H1 (cell line): ENCODE data around the gene TPST2. TPM values are rescaled to one million over a fixed set of nuclear protein-coding genes. Genes with fewer than 3 reads are reported as not detected.

Experiments
- CTCF ChIA-PET: fragments of 300-600 bp; sonication (Branson Sonifier 250); formaldehyde crosslinking; loops from one replicate; lab custom pipeline; 2021; ENCODE audit not compliant: partially characterized antibody; lab: Charles Lee
- POLR2A ChIA-PET: fragments of 300-600 bp; sonication (Branson Sonifier 250); formaldehyde crosslinking; loops from one replicate; lab custom pipeline; 2021; ENCODE audit warnings: inconsistent platforms; ENCODE audit not compliant: partially characterized antibody; lab: Charles Lee
- DNase-seq, 2 experiments: peaks; one replicate each; pipeline versions ENCODE4 v3.0.0 to v3.0.0-alpha.2; 2010 to 2022; ENCODE audit warnings: low spot score in 2 of 2, low read depth in 1 of 2, mixed read lengths in 1 of 2
- FAIRE-seq: peaks from 2 replicates; lab custom pipeline; 2011; peaks lifted over from hg19 to GRCh38; lab: Jason Lieb, UNC
- H2AFZ ChIP-seq: 2 replicates; pipeline ENCODE4 v1.8.1; 2012; ENCODE audit warnings: low read length, inconsistent platforms
- H2AK5ac ChIP-seq: 2 replicates; pipeline ENCODE4 v1.6.1; 2013; ENCODE audit warnings: low read depth, low read length
- H2BK120ac ChIP-seq: replicated peaks from 2 replicates; pipeline ENCODE3; 2013; ENCODE audit warnings: low read depth, low read length, inconsistent platforms
- H2BK12ac ChIP-seq: 2 replicates; pipeline ENCODE4 v1.6.1; 2013; ENCODE audit warnings: low read depth, low read length
- H2BK15ac ChIP-seq: 2 replicates; pipeline ENCODE4 v1.6.1; 2013; ENCODE audit warnings: low read length
- H2BK20ac ChIP-seq: 2 replicates; pipeline ENCODE4 v1.6.1; 2013; ENCODE audit warnings: low read length
- H2BK5ac ChIP-seq: 2 replicates; pipeline ENCODE4 v1.6.1; 2013; ENCODE audit warnings: low read depth, low read length
- H3K14ac ChIP-seq: 2 replicates; pipeline ENCODE4 v1.6.1; 2013; ENCODE audit warnings: inconsistent platforms; ENCODE audit not compliant: insufficient read length
- H3K18ac ChIP-seq: 2 replicates; pipeline ENCODE4 v1.6.1; 2013; ENCODE audit warnings: low read length; ENCODE audit errors: extremely low read depth
- H3K23ac ChIP-seq: 2 replicates; pipeline ENCODE4 v1.6.1; 2013; ENCODE audit warnings: inconsistent platforms; ENCODE audit not compliant: insufficient read length
- H3K23me2 ChIP-seq: 2 replicates; pipeline ENCODE4 v1.6.1; 2013; ENCODE audit warnings: low read depth, low read length
- H3K27ac ChIP-seq: 2 replicates; pipeline ENCODE4 v1.6.1; 2011; ENCODE audit warnings: low read depth, low read length, inconsistent platforms
- H3K27me3 ChIP-seq, 4 experiments: replicated peaks in 1 of 4; 1 replicate in 1 of 4; 2 replicates in 3 of 4; pipeline versions ENCODE4 v1.6.1 to v1.8.1; 2011 to 2013; ENCODE audit warnings: low read length in 3 of 4, mild to moderate bottlenecking in 3 of 4, inconsistent platforms in 2 of 4, mixed read lengths in 2 of 4, moderate library complexity in 1 of 4; ENCODE audit not compliant: control insufficient read depth in 3 of 4, insufficient read depth in 3 of 4; ENCODE audit errors: extremely low read depth in 1 of 4
- H3K36me3 ChIP-seq, 4 experiments: 2 replicates each; pipeline versions ENCODE4 v1.6.1 to v1.8.1; 2011 to 2013; ENCODE audit warnings: mild to moderate bottlenecking in 4 of 4, low read length in 3 of 4, moderate library complexity in 2 of 4, control low read depth in 1 of 4, inconsistent platforms in 1 of 4; ENCODE audit not compliant: insufficient read depth in 4 of 4, control insufficient read depth in 2 of 4
- H3K4ac ChIP-seq: replicated peaks from 2 replicates; pipeline ENCODE3; 2013; ENCODE audit warnings: low read length, low read depth, mixed read lengths, inconsistent platforms; ENCODE audit not compliant: insufficient read length
- H3K4me1 ChIP-seq, 4 experiments: replicated peaks in 1 of 4; 1 replicate in 1 of 4; 2 replicates in 3 of 4; pipeline versions ENCODE4 v1.6.1 to v1.8.1; 2011 to 2013; ENCODE audit warnings: low read length in 3 of 4, inconsistent platforms in 2 of 4, mixed read lengths in 1 of 4; ENCODE audit not compliant: insufficient read depth in 4 of 4, control insufficient read depth in 3 of 4
- H3K4me2 ChIP-seq, 2 experiments: 2 replicates each; pipeline versions ENCODE4 v1.6.1 to v1.8.1; 2011 to 2013; ENCODE audit warnings: low read depth in 2 of 2, low read length in 2 of 2, control low read depth in 1 of 2, inconsistent platforms in 1 of 2, mild to moderate bottlenecking in 1 of 2; ENCODE audit not compliant: insufficient read depth in 1 of 2
- H3K4me3 ChIP-seq, 4 experiments: fragments of 200-600, 300-600 bp in 1 of 4; sonication (generic), shearing (Covaris generic), sonication (Bioruptor Twin) in 1 of 4; 2 replicates each; pipeline versions ENCODE4 v1.5.1 to v1.8.1; 2011 to 2016; ENCODE audit warnings: low read length in 4 of 4, low read depth in 3 of 4, control low read depth in 2 of 4, inconsistent platforms in 2 of 4, mild to moderate bottlenecking in 2 of 4, mixed read lengths in 1 of 4, moderate library complexity in 1 of 4; ENCODE audit not compliant: insufficient read depth in 2 of 4; ENCODE audit errors: extremely low read depth in 1 of 4
- H3K56ac ChIP-seq: replicated peaks from 2 replicates; pipeline ENCODE3; 2013; ENCODE audit warnings: low read depth, mild to moderate bottlenecking, mixed read lengths, low read length, inconsistent platforms; ENCODE audit not compliant: insufficient read length
- H3K79me1 ChIP-seq: 2 replicates; pipeline ENCODE4 v1.6.1; 2013; ENCODE audit warnings: low read depth, low read length, control low read depth
- H3K79me2 ChIP-seq, 2 experiments: 2 replicates each; pipeline versions ENCODE4 v1.6.1 to v1.8.1; 2012 to 2013; ENCODE audit warnings: low read length in 2 of 2, mild to moderate bottlenecking in 2 of 2, inconsistent platforms in 1 of 2; ENCODE audit not compliant: insufficient read depth in 2 of 2, control insufficient read depth in 1 of 2
- H3K9ac ChIP-seq, 4 experiments: replicated peaks in 1 of 4; 1 replicate in 1 of 4; 2 replicates in 3 of 4; pipeline versions ENCODE4 v1.6.1 to v1.8.1; 2011 to 2013; ENCODE audit warnings: low read depth in 3 of 4, low read length in 3 of 4, control low read depth in 2 of 4, mild to moderate bottlenecking in 2 of 4, moderate library complexity in 2 of 4, inconsistent platforms in 1 of 4; ENCODE audit errors: extremely low read depth in 1 of 4
- H3K9me3 ChIP-seq, 2 experiments: 2 replicates each; pipeline versions ENCODE4 v1.6.1 to v1.8.1; 2012 to 2013; ENCODE audit warnings: mild to moderate bottlenecking in 2 of 2, moderate library complexity in 2 of 2, control low read depth in 1 of 2, inconsistent platforms in 1 of 2, low read depth in 1 of 2, low read length in 1 of 2, mixed read lengths in 1 of 2; ENCODE audit not compliant: insufficient read depth in 2 of 2
- H4K20me1 ChIP-seq, 2 experiments: replicated peaks in 1 of 2; 2 replicates each; pipeline versions ENCODE3 to v1.8.1; 2011 to 2013; ENCODE audit warnings: inconsistent platforms in 2 of 2, low read length in 2 of 2, mild to moderate bottlenecking in 1 of 2; ENCODE audit not compliant: insufficient read depth in 2 of 2, control insufficient read depth in 1 of 2
- H4K5ac ChIP-seq: 2 replicates; pipeline ENCODE4 v1.6.1; 2013; ENCODE audit warnings: low read length, low read depth, mixed read lengths, inconsistent platforms; ENCODE audit not compliant: insufficient read length
- H4K8ac ChIP-seq: 2 replicates; pipeline ENCODE4 v1.8.0; 2013; ENCODE audit warnings: mild to moderate bottlenecking, moderate library complexity, low read length, inconsistent platforms; ENCODE audit not compliant: insufficient read depth; ENCODE audit errors: extremely low read depth
- H4K91ac ChIP-seq: replicated peaks from 2 replicates; pipeline ENCODE3; 2013; ENCODE audit warnings: low read length, mixed read lengths, inconsistent platforms; ENCODE audit not compliant: insufficient read length
- BRCA1 ChIP-seq: IDR thresholded peaks from 2 replicates; pipeline ENCODE4 v1.6.1; 2012; ENCODE audit warnings: low read depth, low read length, improper control_type of control experiment
- CEBPB ChIP-seq: IDR thresholded peaks from 2 replicates; pipeline ENCODE4 v1.6.1; 2012; ENCODE audit warnings: low read depth, low read length
- CREB1 ChIP-seq: IDR thresholded peaks from 2 replicates; pipeline ENCODE4 v1.6.1; 2012; ENCODE audit warnings: inconsistent platforms
- JUND ChIP-seq: IDR thresholded peaks from 2 replicates; pipeline ENCODE4 v1.6.1; 2011; ENCODE audit warnings: mild to moderate bottlenecking, improper control_type of control experiment, low read length
- KDM1A ChIP-seq: fragments of 200-600, 300-600 bp; sonication (generic); IDR thresholded peaks from 2 replicates; pipeline ENCODE4 v1.7.1; 2016; ENCODE audit warnings: mild to moderate bottlenecking, low read length, borderline replicate concordance
- SAP30 ChIP-seq: fragments of 300-600 bp; sonication (generic); IDR thresholded peaks from 2 replicates; pipeline ENCODE4 v1.7.1; 2012; ENCODE audit warnings: low read length, moderate library complexity, mild to moderate bottlenecking, inconsistent platforms; ENCODE audit not compliant: insufficient read depth, insufficient replicate concordance
- SUZ12 ChIP-seq: fragments of 200-600 bp; sonication (generic); IDR thresholded peaks from 2 replicates; pipeline ENCODE4 v1.6.1; 2012; ENCODE audit warnings: mild to moderate bottlenecking, inconsistent platforms, low read length, moderate library complexity, mixed read lengths
- YY1 ChIP-seq: IDR thresholded peaks from 2 replicates; pipeline ENCODE4 v1.6.1; 2011; ENCODE audit warnings: low read depth, mild to moderate bottlenecking, low read length
- ZNF274 ChIP-seq: IDR thresholded peaks from 2 replicates; pipeline ENCODE4 v1.7.0; 2012; ENCODE audit warnings: low read length, borderline replicate concordance; ENCODE audit errors: extremely low read depth
- WGBS, 2 experiments: shearing (Covaris generic) in 1 of 2; methylation state at CpG; one replicate each; pipeline versions ENCODE4 v1.1.6 to v1.1.7; 2013 to 2015; ENCODE audit warnings: low lambda C conversion rate in 2 of 2, mixed read lengths in 2 of 2, inconsistent platforms in 1 of 2, low coverage in 1 of 2, missing lambda C conversion rate in 1 of 2; ENCODE audit not compliant: insufficient replicate concordance in 2 of 2, insufficient coverage in 1 of 2, insufficient read length in 1 of 2; ENCODE audit errors: extremely low coverage in 1 of 2, missing lambda C conversion rate in 1 of 2; 5-methylcytosine and 5-hydroxymethylcytosine counted together
- polyA plus RNA-seq, 7 experiments: library from polyadenylated mRNA; depleted of rRNA in 3 of 7; stranded (reverse) in 5 of 7; unstranded in 2 of 7; fragments of >200 nt in 5 of 7; fragments of 200-250 nt in 2 of 7; gene quantifications; 1 replicate in 5 of 7; 2 replicates in 1 of 7; 4 replicates in 1 of 7; pipeline versions ENCODE4 v1.2.1 to v1.2.3, GENCODE V29; 2011 to 2013; ENCODE audit warnings: missing spikeins in 2 of 7, mixed read lengths in 2 of 7
- total RNA-seq: library from RNA; stranded (reverse); fragmentation: NEBNext Ultra II Directional; extraction: Animal tissue kit (Norgen Biotek cat#: 25700); gene quantifications from 2 replicates; pipeline ENCODE4 v1.2.1, GENCODE V29; 2021
- TF ChIP-seq, protein P1 (sequence below): IDR thresholded peaks from 2 replicates; pipeline ENCODE4 v1.6.1; 2012; ENCODE audit warnings: inconsistent platforms
- TF ChIP-seq, protein P2 (sequence below): IDR thresholded peaks from 2 replicates; pipeline ENCODE4 v1.6.1; 2011; ENCODE audit warnings: low read length, improper control_type of control experiment
- TF ChIP-seq, protein P3 (sequence below): IDR thresholded peaks from 2 replicates; pipeline ENCODE4 v1.6.1; 2011; ENCODE audit warnings: low read depth, mild to moderate bottlenecking, low read length; ENCODE audit not compliant: insufficient read depth

The TPST2 gene
- total and polyA plus RNA-seq, 2 of the 8 experiments (the other 6 are each of a cell fraction or from before 2014, with no cell fraction given), result 58.8 to 143 TPM

DNA sequence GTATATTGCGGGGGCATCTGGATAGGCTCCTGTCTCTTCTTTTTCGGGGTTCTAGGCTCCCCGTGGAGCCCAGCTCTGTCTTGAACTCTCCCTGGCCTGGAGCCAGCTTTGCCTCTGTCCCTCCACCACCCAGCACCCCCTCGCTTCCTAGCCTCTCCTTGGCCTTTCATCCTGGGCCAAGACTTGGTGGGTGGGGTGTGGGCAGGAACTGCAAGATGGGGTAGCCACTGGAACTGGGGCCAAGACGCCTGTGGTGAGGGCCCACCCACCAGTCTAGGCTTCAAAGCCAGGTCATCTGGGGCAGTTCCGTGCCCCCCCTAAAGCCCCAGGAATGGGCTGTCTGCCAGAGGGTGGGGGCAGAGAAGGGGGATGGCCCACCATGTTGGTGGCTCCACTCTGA lies 29.6 kb upstream of the TPST2 start:
- no peak overlapping the region for H3K4me3 ChIP-seq
- no peak overlapping the region for H3K23ac ChIP-seq
- H4K20me1 ChIP-seq, result no peaks in the 10 kb centered on the region
- H2BK15ac ChIP-seq, result no peak overlapping the region; the same call in 1 of the 2 replicates
- H3K79me1 ChIP-seq, result no peaks in the 10 kb centered on the region
- no peak overlapping the region for H3K9ac ChIP-seq
- H3K4me2 ChIP-seq, result no peak overlapping the region
- FAIRE-seq (no peak), DNase-seq (no peak)
- H3K9me3 ChIP-seq, result no peaks in the 10 kb centered on the region
- H2AFZ ChIP-seq, result no peak overlapping the region
- H3K4me1 ChIP-seq, result peaks cover 14 to 29% (median 23%) of the 10 kb centered on the region in 4 experiments
- peaks cover 0 to 11% (median 8%) of the 10 kb centered on the region in 4 experiments; a peak in 3 of 7 replicates for H3K27me3 ChIP-seq
- CTCF ChIA-PET, result interaction anchor here (0.6 kb wide), 1 partner anchor 82 kb away, joined by 8 read pairs; no protein-coding TSS in a partner anchor
- WGBS, 2 experiments, result 86% methylated on average over 6 of the region's 6 CpGs; no CpG with 5 or more reads in 1 of the 2 experiments
- H4K5ac ChIP-seq, result no peak overlapping the region
- no peaks in the 10 kb centered on the region for H3K36me3 ChIP-seq
- H2BK12ac ChIP-seq, result no peak overlapping the region
- no peak overlapping the region for H2BK20ac ChIP-seq
- peak overlapping the region; percentile 11; the same call in 1 of the 2 replicates for H2AK5ac ChIP-seq
- H3K4ac ChIP-seq, result no peak overlapping the region
- H3K14ac ChIP-seq, result no peak overlapping the region
- H2BK5ac ChIP-seq, result no peak overlapping the region; the same call in 1 of the 2 replicates
- H3K27ac ChIP-seq, result no peak overlapping the region
- no peak overlapping the region for H3K56ac ChIP-seq
- no peaks in the 10 kb centered on the region for H3K23me2 ChIP-seq
- no peak overlapping the region for H4K8ac ChIP-seq
- H3K79me2 ChIP-seq, result no peaks in the 10 kb centered on the region
- no peak overlapping the region for H2BK120ac ChIP-seq
- no peak overlapping the region; the same call in 1 of the 2 replicates for H3K18ac ChIP-seq
- H4K91ac ChIP-seq, result no peak overlapping the region
- POLR2A ChIA-PET, result interaction anchor here (0.6 kb wide), 1 partner anchor 23 kb away, joined by 3 read pairs; no protein-coding TSS in a partner anchor
- TF ChIP-seq ZNF274 (no peak), CREB1 (no peak), YY1 (no peak), SAP30 (no peak), SUZ12 (no peak), BRCA1 (no peak), CEBPB (no peak), JUND (no peak), KDM1A (no peak)
- TF ChIP-seq, protein P1, sequence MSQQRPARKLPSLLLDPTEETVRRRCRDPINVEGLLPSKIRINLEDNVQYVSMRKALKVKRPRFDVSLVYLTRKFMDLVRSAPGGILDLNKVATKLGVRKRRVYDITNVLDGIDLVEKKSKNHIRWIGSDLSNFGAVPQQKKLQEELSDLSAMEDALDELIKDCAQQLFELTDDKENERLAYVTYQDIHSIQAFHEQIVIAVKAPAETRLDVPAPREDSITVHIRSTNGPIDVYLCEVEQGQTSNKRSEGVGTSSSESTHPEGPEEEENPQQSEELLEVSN, result no peak
- TF ChIP-seq, protein P2, sequence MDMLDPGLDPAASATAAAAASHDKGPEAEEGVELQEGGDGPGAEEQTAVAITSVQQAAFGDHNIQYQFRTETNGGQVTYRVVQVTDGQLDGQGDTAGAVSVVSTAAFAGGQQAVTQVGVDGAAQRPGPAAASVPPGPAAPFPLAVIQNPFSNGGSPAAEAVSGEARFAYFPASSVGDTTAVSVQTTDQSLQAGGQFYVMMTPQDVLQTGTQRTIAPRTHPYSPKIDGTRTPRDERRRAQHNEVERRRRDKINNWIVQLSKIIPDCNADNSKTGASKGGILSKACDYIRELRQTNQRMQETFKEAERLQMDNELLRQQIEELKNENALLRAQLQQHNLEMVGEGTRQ, result no peak
- TF ChIP-seq, protein P3, sequence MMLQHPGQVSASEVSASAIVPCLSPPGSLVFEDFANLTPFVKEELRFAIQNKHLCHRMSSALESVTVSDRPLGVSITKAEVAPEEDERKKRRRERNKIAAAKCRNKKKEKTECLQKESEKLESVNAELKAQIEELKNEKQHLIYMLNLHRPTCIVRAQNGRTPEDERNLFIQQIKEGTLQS, result no peak
